ENCODE measurements around the gene CAV2.

Gene CAV2

DNA sequence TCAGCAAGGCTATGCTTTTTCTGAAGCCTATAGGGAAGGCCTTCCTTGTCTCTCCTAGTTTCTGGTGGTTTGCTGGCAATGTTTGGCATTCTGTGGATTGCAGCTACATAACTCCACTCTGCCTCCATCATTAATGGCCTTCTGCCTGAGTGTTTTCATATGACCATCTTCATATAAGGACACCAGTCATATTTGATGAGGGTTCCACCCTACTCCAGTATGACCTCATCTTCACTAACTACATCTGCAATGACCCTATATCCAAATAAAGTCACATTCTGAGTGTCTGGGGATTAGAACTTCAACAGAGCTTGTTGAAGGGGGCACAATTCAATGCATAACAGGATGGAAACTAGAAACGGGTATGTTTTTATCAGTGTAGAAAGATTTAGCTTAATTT lies 47.4 kb downstream of the CAV2 start:
- no peak for DNase-seq (ENCODE audit: low read depth in 2 of 2)

DNA sequence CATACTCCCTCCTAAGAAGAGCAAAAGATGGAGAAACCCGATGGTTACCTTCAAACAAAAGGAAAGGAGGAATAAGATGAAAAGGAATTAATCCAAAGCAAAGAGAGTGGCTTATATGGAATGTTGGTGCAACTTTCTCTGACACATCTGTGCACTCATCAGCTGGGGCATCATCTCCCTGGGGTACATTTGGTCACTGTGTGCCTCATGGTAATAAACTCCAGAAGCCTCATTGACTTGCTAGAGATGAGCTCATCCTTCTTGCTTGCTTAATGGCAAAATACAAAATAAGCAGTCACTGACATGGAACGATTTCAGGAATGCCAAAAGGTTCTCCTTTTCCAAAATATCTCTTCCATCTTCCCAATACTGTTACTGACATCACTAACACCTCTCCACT lies 47.8 kb downstream of the CAV2 start:
- no peak for DNase-seq (ENCODE audit: low read depth in 2 of 2)

GRCh38 chr7:116548506-116548905 lies 49.0 kb downstream of the CAV2 start:
- no peak for DNase-seq (ENCODE audit: low read depth in 2 of 2)

GRCh38 chr7:116549370-116549769 lies 49.8 kb downstream of the CAV2 start:
- no peak for DNase-seq (ENCODE audit: low read depth in 2 of 2)

GRCh38 chr7:116551692-116552091 lies 52.2 kb downstream of the CAV2 start:
- no peak for DNase-seq (ENCODE audit: low read depth in 2 of 2)

- no peak for DNase-seq (ENCODE audit: low read depth in 2 of 2)
Observed at GRCh38 chr7:116552602-116553001, 53.1 kb downstream of the CAV2 start.

DNA sequence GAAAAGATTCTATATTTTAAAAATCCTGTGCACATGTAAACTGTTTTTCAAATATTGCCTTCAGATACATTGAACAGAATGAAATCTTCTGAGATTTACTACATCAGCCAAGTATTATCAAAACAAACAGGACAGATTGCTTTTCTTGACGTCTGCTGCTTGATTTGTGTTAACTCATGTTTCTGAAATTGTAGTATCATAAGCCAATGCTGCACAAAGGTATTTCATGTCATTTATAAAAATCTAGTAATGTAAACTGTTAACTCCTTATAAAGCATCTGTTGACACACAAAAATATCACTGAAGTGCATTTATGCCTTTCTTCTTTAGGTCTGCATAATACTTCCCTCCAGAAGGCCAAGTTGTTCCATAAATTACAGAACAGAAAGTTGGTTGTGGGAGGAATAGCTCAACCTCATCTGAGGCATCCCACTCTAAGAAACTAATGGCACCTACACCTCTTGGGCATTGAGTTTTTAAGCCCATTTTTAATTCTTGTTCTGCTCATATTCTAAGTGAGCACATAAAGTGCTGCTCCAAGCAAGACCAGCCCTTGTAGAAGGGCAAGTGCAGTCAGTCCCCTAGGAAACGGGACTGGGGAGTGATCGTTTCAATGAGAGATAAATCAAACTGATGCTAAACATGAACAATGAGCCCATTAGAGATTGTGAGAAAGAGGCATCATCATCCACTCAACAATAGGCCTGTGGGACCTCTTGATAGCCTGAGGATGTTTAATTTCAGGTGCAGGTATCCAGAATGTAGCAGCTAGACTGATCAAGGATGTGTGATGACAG lies 53.8 kb downstream of the CAV2 start:
- DNase-seq (ENCODE audit: low read depth in 2 of 2) = no peak

DNA sequence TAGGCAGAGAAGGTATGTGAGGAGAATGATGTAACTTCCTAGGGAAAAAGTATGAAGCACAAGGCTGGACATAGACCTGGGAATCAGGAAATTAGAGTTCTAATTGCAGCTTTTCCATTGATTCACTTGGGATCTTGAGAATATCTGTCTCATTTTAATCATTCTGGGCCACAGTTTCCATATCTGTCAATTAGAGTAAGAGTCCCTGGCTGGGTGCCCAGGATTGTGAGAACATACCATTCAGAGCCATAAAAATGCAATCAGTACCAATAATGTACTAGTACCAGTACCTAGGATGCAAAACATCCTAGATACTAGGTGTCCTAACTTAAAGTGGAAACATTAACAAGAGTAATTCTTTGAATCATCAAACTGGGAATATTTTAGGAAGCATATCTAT lies 54.9 kb downstream of the CAV2 start:
- DNase-seq (ENCODE audit: low read depth in 2 of 2) = no peak

DNA sequence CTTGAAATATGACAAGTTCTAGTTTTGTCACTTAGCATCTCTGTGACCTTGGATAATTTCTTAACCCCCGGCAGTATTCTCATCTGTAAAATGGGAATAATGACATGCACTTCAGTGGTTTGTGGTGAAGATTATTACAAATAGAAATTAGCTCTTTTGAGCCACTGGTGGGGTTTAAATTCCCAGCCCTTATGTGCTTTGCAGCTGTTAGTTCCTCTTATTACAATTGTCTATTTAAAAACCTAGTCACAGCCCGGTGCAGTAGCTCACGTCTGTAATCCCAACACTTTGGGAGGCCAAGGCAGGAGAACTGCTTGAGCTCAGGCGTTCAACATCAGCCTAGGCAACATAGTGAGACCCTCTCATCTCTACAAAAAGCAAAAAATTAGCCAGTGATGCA lies 55.4 kb downstream of the CAV2 start:
- DNase-seq (ENCODE audit: low read depth in 2 of 2) = no peak

DNA sequence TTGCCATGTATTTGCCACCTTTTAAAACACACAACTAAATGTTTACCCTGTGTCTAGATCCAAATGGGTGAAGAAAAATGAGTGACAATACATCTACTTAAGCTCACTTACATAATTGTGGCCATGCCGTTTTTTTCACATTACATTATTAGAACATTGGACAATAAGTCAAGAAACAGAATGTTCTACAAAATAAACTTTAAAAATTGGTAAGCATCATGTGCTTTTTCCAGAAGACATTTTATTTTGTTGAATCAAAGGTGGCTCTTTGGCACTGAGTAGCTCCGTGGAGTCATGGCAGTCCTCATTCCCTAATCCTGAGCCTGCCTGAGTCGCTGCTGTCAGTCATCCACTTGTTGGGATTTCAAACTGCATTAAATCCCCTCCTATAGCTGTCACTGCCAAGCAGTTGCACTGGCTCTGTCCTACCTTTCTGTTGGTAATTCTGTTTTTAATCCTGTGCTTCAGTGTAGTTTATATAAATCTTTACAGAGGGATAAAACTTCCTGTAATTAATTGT lies 57.6 kb downstream of the CAV2 start:
- DNase-seq (ENCODE audit: low read depth in 2 of 2) = no peak

- no peak for DNase-seq (ENCODE audit: low read depth in 2 of 2)
Observed at GRCh38 chr7:116557901-116558300, 58.4 kb downstream of the CAV2 start.
